ENCODE results near the gene KNOP1. TPM values are rescaled to one million over a fixed set of nuclear protein-coding genes. Genes with fewer than 3 reads are reported as not detected.

KNOP1 gene
- polyA plus RNA-seq, 3 donors: 1.5 to 2.8 (median 2.4) TPM

DNA sequence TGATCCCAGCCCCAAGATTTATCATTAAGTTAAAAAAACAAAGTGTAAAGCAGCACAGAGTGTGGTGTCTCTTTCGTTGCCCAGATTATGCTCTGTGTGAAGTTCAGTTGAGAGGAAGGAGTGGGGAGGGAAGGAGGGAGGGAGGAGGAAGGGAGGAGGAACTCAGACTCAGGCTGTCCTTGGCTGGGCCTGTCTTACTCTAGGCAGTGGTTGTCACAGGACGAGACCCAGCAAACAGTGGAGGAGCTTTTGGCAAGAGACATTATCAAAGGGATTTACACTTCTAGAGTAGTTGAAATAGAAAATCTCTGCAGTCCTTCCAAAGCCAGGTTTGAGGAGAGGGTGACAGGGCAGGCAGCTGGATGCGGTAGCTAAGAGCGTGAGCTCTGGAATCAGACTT, 27.8 kb downstream of the KNOP1 start:
- peaks cover 8 to 12% of the 10 kb centered on the region in 2 donors for H3K4me1 ChIP-seq (ENCODE audit: control insufficient read depth in 1 of 2, insufficient read depth in 2 of 2, low read length in 2 of 2)
- no peaks in the 10 kb centered on the region for H4K20me1 ChIP-seq (ENCODE audit: insufficient read depth, low read length)
- Mint-ChIP-seq H3K27me3 (ENCODE audit: low read depth in 3 of 3) (peaks cover 0 to 1% (median 0%) of the 10 kb centered on the region in 3 donors), H3K4me1 (peaks cover 14% of the 10 kb centered on the region), H3K9me3 (peaks cover 0 to 2% (median 0%) of the 10 kb centered on the region in 7 donors), H3K27ac (peak overlapping the region in 5 of 7 donors; percentile 10 to 70 (median 46)), H3K4me3 (no peak overlapping the region), H3K36me3 (peaks cover 66 to 87% of the 10 kb centered on the region in 2 donors)
- DNase-seq: no peak
- no peak overlapping the region for H3K4me2 ChIP-seq (replicated peaks; ENCODE audit: extremely low read depth, low read length, poor library complexity, severe bottlenecking)
- no peak overlapping the region for H3K4me3 ChIP-seq (replicated peaks in 1 of 3; ENCODE audit: low read depth in 2 of 3, low read length in 3 of 3)
- no peak overlapping the region for H2AFZ ChIP-seq (ENCODE audit: insufficient read depth, low read depth, low read length, poor library complexity, severe bottlenecking)
- TF ChIP-seq, protein P1, sequence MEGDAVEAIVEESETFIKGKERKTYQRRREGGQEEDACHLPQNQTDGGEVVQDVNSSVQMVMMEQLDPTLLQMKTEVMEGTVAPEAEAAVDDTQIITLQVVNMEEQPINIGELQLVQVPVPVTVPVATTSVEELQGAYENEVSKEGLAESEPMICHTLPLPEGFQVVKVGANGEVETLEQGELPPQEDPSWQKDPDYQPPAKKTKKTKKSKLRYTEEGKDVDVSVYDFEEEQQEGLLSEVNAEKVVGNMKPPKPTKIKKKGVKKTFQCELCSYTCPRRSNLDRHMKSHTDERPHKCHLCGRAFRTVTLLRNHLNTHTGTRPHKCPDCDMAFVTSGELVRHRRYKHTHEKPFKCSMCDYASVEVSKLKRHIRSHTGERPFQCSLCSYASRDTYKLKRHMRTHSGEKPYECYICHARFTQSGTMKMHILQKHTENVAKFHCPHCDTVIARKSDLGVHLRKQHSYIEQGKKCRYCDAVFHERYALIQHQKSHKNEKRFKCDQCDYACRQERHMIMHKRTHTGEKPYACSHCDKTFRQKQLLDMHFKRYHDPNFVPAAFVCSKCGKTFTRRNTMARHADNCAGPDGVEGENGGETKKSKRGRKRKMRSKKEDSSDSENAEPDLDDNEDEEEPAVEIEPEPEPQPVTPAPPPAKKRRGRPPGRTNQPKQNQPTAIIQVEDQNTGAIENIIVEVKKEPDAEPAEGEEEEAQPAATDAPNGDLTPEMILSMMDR (IDR thresholded peaks at IDR 0.05): no peak
- no peak overlapping the region for H3K9ac ChIP-seq (ENCODE audit: insufficient read depth, low read length, poor library complexity, severe bottlenecking)
- peaks cover 40 to 85% of the 10 kb centered on the region in 2 donors for H3K36me3 ChIP-seq (replicated peaks in 1 of 2; ENCODE audit: control insufficient read depth in 1 of 2, insufficient read depth in 2 of 2, low read length in 2 of 2)
- no peaks in the 10 kb centered on the region for H3K9me3 ChIP-seq (replicated peaks in 1 of 2; ENCODE audit: control insufficient read depth in 1 of 2, insufficient read depth in 1 of 2, low read length in 2 of 2)
- peak overlapping the region in 1 of 2 donors; percentile 41 for H3K27ac ChIP-seq (ENCODE audit: low read depth in 1 of 2, low read length in 2 of 2)
- H3K79me2 ChIP-seq (ENCODE audit: insufficient read depth, low read length): no peaks in the 10 kb centered on the region
- WGBS (ENCODE audit: insufficient coverage): 11% methylated on average over 1 of the region's 4 CpGs
- intact Hi-C loops (cut with micrococcal nuclease): no loop called here
- no peaks in the 10 kb centered on the region for H3K27me3 ChIP-seq (ENCODE audit: control insufficient read depth in 2 of 2, insufficient read depth in 2 of 2, low read length in 2 of 2)

DNA sequence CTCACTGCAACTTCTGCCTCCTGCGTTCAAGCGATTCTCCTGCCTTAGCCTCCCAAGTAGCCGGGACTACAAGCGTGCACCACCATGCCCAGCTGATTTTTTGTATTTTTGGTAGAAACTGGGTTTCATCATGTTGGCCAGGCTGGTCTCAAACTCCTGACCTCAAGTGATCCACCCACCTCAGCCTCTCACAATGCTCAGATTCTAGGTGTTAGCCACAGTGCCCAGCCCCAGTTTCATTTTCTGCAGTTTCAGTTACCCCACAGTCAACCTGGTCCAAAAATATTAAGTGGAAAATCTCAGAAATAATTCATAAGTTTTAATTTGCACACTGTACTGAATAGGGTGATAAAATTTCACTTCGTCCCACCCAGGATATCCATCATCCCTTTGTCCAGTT, 28.7 kb downstream of the KNOP1 start:
- H3K36me3 Mint-ChIP-seq: peaks cover 67 to 92% of the 10 kb centered on the region in 2 donors

More for the DNA sequence above, 28.7 kb downstream of the KNOP1 start:
- Histone ChIP-seq H3K4me2 (replicated peaks; ENCODE audit: extremely low read depth, low read length, poor library complexity, severe bottlenecking) (no peak overlapping the region), H2AFZ (ENCODE audit: insufficient read depth, low read depth, low read length, poor library complexity, severe bottlenecking) (no peak overlapping the region), H3K36me3 (replicated peaks in 1 of 2; ENCODE audit: control insufficient read depth in 1 of 2, insufficient read depth in 2 of 2, low read length in 2 of 2) (peaks cover 48 to 85% of the 10 kb centered on the region in 2 donors), H3K4me3 (replicated peaks in 1 of 3; ENCODE audit: low read depth in 2 of 3, low read length in 3 of 3) (no peak overlapping the region), H3K4me1 (ENCODE audit: control insufficient read depth in 1 of 2, insufficient read depth in 2 of 2, low read length in 2 of 2) (peaks cover 8 to 12% of the 10 kb centered on the region in 2 donors), H3K9ac (ENCODE audit: insufficient read depth, low read length, poor library complexity, severe bottlenecking) (no peak overlapping the region), H3K27me3 (ENCODE audit: control insufficient read depth in 2 of 2, insufficient read depth in 2 of 2, low read length in 2 of 2) (no peaks in the 10 kb centered on the region), H3K9me3 (replicated peaks in 1 of 2; ENCODE audit: control insufficient read depth in 1 of 2, insufficient read depth in 1 of 2, low read length in 2 of 2) (no peaks in the 10 kb centered on the region), H3K27ac (ENCODE audit: low read depth in 1 of 2, low read length in 2 of 2) (no peak overlapping the region), H4K20me1 (ENCODE audit: insufficient read depth, low read length) (no peaks in the 10 kb centered on the region), H3K79me2 (ENCODE audit: insufficient read depth, low read length) (no peaks in the 10 kb centered on the region)
- no peak for DNase-seq
- Mint-ChIP-seq H3K9me3 (peaks cover 0 to 5% (median 1%) of the 10 kb centered on the region in 7 donors), H3K4me1 (peaks cover 17% of the 10 kb centered on the region), H3K4me3 (no peak overlapping the region), H3K27ac (peak overlapping the region in 1 of 7 donors; percentile 57), H3K27me3 (ENCODE audit: low read depth in 3 of 3) (peaks cover 0 to 1% (median 0%) of the 10 kb centered on the region in 3 donors)
- 100% methylated on average over 2 of the region's 5 CpGs for WGBS (ENCODE audit: insufficient coverage)
- intact Hi-C loops (cut with micrococcal nuclease): no loop called here
- TF ChIP-seq, protein P1 (IDR thresholded peaks at IDR 0.05): no peak
